ENCODE measurements around the gene PDILT. TPM values are rescaled to one million over a fixed set of nuclear protein-coding genes. Genes with fewer than 3 reads are reported as not detected.

The PDILT gene
- total and polyA plus RNA-seq, 9 of the 15 experiments (the other 6 are each of a cell fraction or from before 2014, with no cell fraction given): not detected

DNA sequence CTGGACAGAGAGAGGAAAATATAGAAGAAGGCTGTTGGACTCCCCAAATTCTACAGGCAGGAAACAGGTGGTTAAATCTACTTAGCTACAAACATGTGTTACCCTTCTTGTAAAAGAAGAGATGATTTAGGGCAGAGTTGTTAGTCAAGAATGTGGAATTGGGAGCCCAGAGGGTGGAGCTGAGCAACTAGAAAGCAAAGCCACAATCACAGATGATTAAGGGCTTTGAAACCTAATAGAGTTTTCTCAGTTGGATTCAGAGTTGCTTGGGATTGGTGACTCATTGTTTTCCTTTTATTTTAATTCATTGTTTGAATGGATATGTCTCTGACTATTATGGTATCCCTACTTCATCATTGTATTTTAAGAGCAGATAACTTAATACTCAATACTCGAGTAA lies 11.0 kb upstream of the PDILT start (continued):
- TF ChIP-seq E2F6 (IDR thresholded peaks at IDR 0.05; ENCODE audit: borderline replicate concordance in 1 of 2, extremely low read depth in 1 of 2, insufficient read depth in 1 of 2, insufficient read length in 1 of 2, low read depth in 1 of 2, low read length in 1 of 2, poor library complexity in 1 of 2, severe bottlenecking in 1 of 2) (no peak), ZNF785 (CRISPR knock-in tag; IDR thresholded peaks at IDR 0.05) (no peak), ZZZ3 (IDR thresholded peaks at IDR 0.05) (no peak), MCM7 (IDR thresholded peaks at IDR 0.05) (no peak), ZNF589 (CRISPR knock-in tag; IDR thresholded peaks at IDR 0.05; ENCODE audit: low read depth) (no peak), TEAD1 (CRISPR knock-in tag; IDR thresholded peaks at IDR 0.05) (no peak), RBFOX2 (IDR thresholded peaks at IDR 0.05; ENCODE audit: low read depth, low read length) (no peak), CBFA2T2 (conservative IDR thresholded peaks at IDR 0.05) (no peak), ZNF274 (IDR thresholded peaks at IDR 0.05; ENCODE audit: borderline replicate concordance, low read depth, low read length) (no peak)

GRCh38 chr16:20411055-20411454 lies 6.5 kb upstream of the PDILT start:
- CTCF ChIA-PET (ENCODE audit: low intra/inter-chr PET ratio): no interaction called here
- Histone ChIP-seq H3K4me2 (ENCODE audit: insufficient read depth, low read length) (no peak overlapping the region), H4K20me1 (replicated peaks; ENCODE audit: control insufficient read depth, insufficient read depth, low read length) (no peaks in the 10 kb centered on the region), H3K79me2 (ENCODE audit: control insufficient read depth, insufficient read depth, low read length) (no peaks in the 10 kb centered on the region), H3K27me3 (ENCODE audit: control insufficient read depth in 2 of 2, insufficient read depth in 2 of 2, low read length in 2 of 2) (peaks cover 2 to 5% of the 10 kb centered on the region in 2 experiments; a peak in 3 of 5 replicates), H3K9ac (ENCODE audit: insufficient read depth in 1 of 2, low read depth in 2 of 2, low read length in 2 of 2) (no peak overlapping the region), H3K4me1 (replicated peaks in 1 of 2; ENCODE audit: control insufficient read depth in 2 of 2, insufficient read depth in 2 of 2, low read length in 2 of 2) (no peaks in the 10 kb centered on the region; a peak in 1 of 5 replicates), H3K9me3 (replicated peaks; ENCODE audit: control insufficient read depth, insufficient read depth, low read depth, low read length) (no peaks in the 10 kb centered on the region), H3K9me1 (ENCODE audit: control insufficient read depth, insufficient read depth, low read length) (no peaks in the 10 kb centered on the region), H2AFZ (ENCODE audit: low read depth, low read length) (no peak overlapping the region), H3K4me3 (no peak overlapping the region), H3K27ac (ENCODE audit: extremely low read depth, low read depth, low read length) (no peak overlapping the region), H3K36me3 (ENCODE audit: control insufficient read depth, insufficient read depth, low read length) (no peaks in the 10 kb centered on the region)
- POLR2A ChIA-PET: no interaction called here
- intact Hi-C loops (cut with micrococcal nuclease) (no loop called here), in situ Hi-C loops (cut with MboI) (no loop called here)
- no peak for ATAC-seq
- DNase-seq (ENCODE audit: extremely low read depth in 1 of 4, low spot score in 3 of 4): no peak
- no peak for FAIRE-seq
- no TSS peak for BruUV-seq (replicated peaks)
- 3% methylated on average over 2 of the region's 2 CpGs for WGBS (ENCODE audit: insufficient coverage, low coverage, missing lambda C conversion rate)
- TF ChIP-seq IRF9 (tag; IDR thresholded peaks at IDR 0.05) (no peak), ZNF41 (CRISPR knock-in tag; conservative IDR thresholded peaks at IDR 0.05) (no peak), E2F5 (CRISPR knock-in tag; IDR thresholded peaks at IDR 0.05) (no peak), ZC3H11A (IDR thresholded peaks at IDR 0.05; ENCODE audit: low read depth, low read length) (no peak), MIER1 (IDR thresholded peaks at IDR 0.05; ENCODE audit: low read depth) (no peak), NCOA1 (IDR thresholded peaks at IDR 0.05; ENCODE audit: low read depth) (no peak), ZKSCAN1 (IDR thresholded peaks at IDR 0.05; ENCODE audit: low read depth, low read length) (no peak), TRIM24 (IDR thresholded peaks at IDR 0.05) (no peak), LARP7 (IDR thresholded peaks at IDR 0.05) (no peak)
- TF ChIP-seq, protein P1, sequence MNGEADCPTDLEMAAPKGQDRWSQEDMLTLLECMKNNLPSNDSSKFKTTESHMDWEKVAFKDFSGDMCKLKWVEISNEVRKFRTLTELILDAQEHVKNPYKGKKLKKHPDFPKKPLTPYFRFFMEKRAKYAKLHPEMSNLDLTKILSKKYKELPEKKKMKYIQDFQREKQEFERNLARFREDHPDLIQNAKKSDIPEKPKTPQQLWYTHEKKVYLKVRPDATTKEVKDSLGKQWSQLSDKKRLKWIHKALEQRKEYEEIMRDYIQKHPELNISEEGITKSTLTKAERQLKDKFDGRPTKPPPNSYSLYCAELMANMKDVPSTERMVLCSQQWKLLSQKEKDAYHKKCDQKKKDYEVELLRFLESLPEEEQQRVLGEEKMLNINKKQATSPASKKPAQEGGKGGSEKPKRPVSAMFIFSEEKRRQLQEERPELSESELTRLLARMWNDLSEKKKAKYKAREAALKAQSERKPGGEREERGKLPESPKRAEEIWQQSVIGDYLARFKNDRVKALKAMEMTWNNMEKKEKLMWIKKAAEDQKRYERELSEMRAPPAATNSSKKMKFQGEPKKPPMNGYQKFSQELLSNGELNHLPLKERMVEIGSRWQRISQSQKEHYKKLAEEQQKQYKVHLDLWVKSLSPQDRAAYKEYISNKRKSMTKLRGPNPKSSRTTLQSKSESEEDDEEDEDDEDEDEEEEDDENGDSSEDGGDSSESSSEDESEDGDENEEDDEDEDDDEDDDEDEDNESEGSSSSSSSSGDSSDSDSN (IDR thresholded peaks at IDR 0.05; ENCODE audit: borderline replicate concordance in 1 of 2, low read depth in 2 of 2, low read length in 2 of 2): no peak
